ENCODE data around the gene OR12D1. TPM values are rescaled to one million over a fixed set of nuclear protein-coding genes. Genes with fewer than 3 reads are reported as not detected.

OR12D1 gene
- total RNA-seq = not detected

- Histone ChIP-seq H3K9me3 (no peaks in the 10 kb centered on the region), H3K36me3 (no peaks in the 10 kb centered on the region), H3K4me3 (no peak within 1 kb of the TSS), H3K27me3 (no peaks in the 10 kb centered on the region), H3K4me1 (no peaks in the 10 kb centered on the region), H3K27ac (no peak within 1 kb of the TSS)
- TF ChIP-seq CTCF (IDR thresholded peaks at IDR 0.05) (no peak), POLR2A (IDR thresholded peaks at IDR 0.05) (no peak)
- no peak for DNase-seq
- intact Hi-C loops (cut with DNase I; ENCODE audit: low total_unique reads) = no loop called here
Measured at GRCh38 chr6:29414588-29414987, at the start of gene OR12D1. OR12D1 (plus strand) TSS chr6:29414928.

GRCh38 chr6:29368765-29369164 lies 46.0 kb upstream of the OR12D1 start, which contains the start of gene OR5V1:
OR5V1 (minus strand) TSS chr6:29368865; CDS start chr6:29356195, 12,670 bp downstream.
- Histone ChIP-seq H3K27ac (no peak within 1 kb of the TSS), H3K9me3 (no peaks in the 10 kb centered on the region), H3K27me3 (no peaks in the 10 kb centered on the region), H3K36me3 (no peaks in the 10 kb centered on the region), H3K4me1 (no peaks in the 10 kb centered on the region), H3K4me3 (no peak within 1 kb of the TSS)
- TF ChIP-seq POLR2A (IDR thresholded peaks at IDR 0.05) = no peak
- TF ChIP-seq CTCF (IDR thresholded peaks at IDR 0.05) = no peak
- DNase-seq = no peak
- intact Hi-C loops (cut with DNase I; ENCODE audit: low total_unique reads) = no loop called here

GRCh38 chr6:29375191-29375590 lies 39.5 kb upstream of the OR12D1 start, which contains the start of gene OR12D3:
OR12D3 (minus strand) TSS chr6:29375291; CDS start chr6:29375287, 4 bp downstream.
- intact Hi-C loops (cut with DNase I; ENCODE audit: low total_unique reads) = no loop called here
- Histone ChIP-seq H3K4me1 (no peaks in the 10 kb centered on the region), H3K27me3 (no peaks in the 10 kb centered on the region), H3K36me3 (no peaks in the 10 kb centered on the region), H3K27ac (no peak within 1 kb of the TSS), H3K9me3 (no peaks in the 10 kb centered on the region), H3K4me3 (no peak within 1 kb of the TSS)
- TF ChIP-seq POLR2A (IDR thresholded peaks at IDR 0.05) (no peak), CTCF (IDR thresholded peaks at IDR 0.05) (no peak)
- DNase-seq = no peak

GRCh38 chr6:29376003-29376402 lies 38.7 kb upstream of the OR12D1 start:
- H3K27ac ChIP-seq = no peak overlapping the region
- H3K4me3 ChIP-seq = no peak overlapping the region
- H3K9me3 ChIP-seq = no peaks in the 10 kb centered on the region
- intact Hi-C loops (cut with DNase I; ENCODE audit: low total_unique reads) = no loop called here
- H3K27me3 ChIP-seq = no peaks in the 10 kb centered on the region
- no peaks in the 10 kb centered on the region for H3K4me1 ChIP-seq
- TF ChIP-seq CTCF (IDR thresholded peaks at IDR 0.05) (no peak), POLR2A (IDR thresholded peaks at IDR 0.05) (no peak)
- DNase-seq = no peak
- H3K36me3 ChIP-seq = no peaks in the 10 kb centered on the region

- TF ChIP-seq CTCF (IDR thresholded peaks at IDR 0.05) = no peak
- Histone ChIP-seq H3K4me1 (no peaks in the 10 kb centered on the region), H3K36me3 (no peaks in the 10 kb centered on the region), H3K4me3 (no peak overlapping the region), H3K27me3 (no peaks in the 10 kb centered on the region), H3K9me3 (no peaks in the 10 kb centered on the region), H3K27ac (no peak overlapping the region)
- intact Hi-C loops (cut with DNase I; ENCODE audit: low total_unique reads) = no loop called here
- DNase-seq = no peak
Measured at GRCh38 chr6:29388533-29388932, 26.2 kb upstream of the OR12D1 start.

All from uterus (tissue), 4 donors.